IMR-90 (cell line): ENCODE results near the gene RGL4. TPM values are rescaled to one million over a fixed set of nuclear protein-coding genes. Genes with fewer than 3 reads are reported as not detected.

Source experiments
- ATAC-seq: fragments of 200-7000 bp; cut with Tn5 transposase; 2 replicates; pipeline ENCODE4 v1.9.1; 2020; ENCODE audit warnings: low read depth, mild to moderate bottlenecking, moderate library complexity
- BruUV-seq: library from RNA; stranded (reverse); fragments of 400-500 nt; replicated peaks from 2 replicates; lab custom pipeline; 2021; lab: Mats Ljungman, UMichigan
- CTCF ChIA-PET: fragments of 300-600 bp; formaldehyde crosslinking; extraction: SDS; loops from one replicate; lab custom pipeline; 2021; ENCODE audit warnings: antibody characterized with exemption; lab: Yijun Ruan, JAX
- POLR2A ChIA-PET: fragments of 300-600 bp; sonication (Branson Sonifier 250); formaldehyde crosslinking; loops from one replicate; lab custom pipeline; 2022; ENCODE audit warnings: antibody characterized with exemption; ENCODE audit not compliant: unreplicated experiment; lab: Charles Lee
- DNase-seq: peaks from one replicate; pipeline ENCODE4 v3.0.0; 2013
- H2AFZ ChIP-seq: replicated peaks from 2 replicates; pipeline ENCODE3; 2013; ENCODE audit warnings: low read length, mild to moderate bottlenecking; ENCODE audit not compliant: poor library complexity
- H2AK5ac ChIP-seq: 2 replicates; pipeline ENCODE4 v1.6.1; 2013; ENCODE audit warnings: low read depth, low read length, inconsistent platforms
- H2AK9ac ChIP-seq: replicated peaks from 2 replicates; pipeline ENCODE3; 2013; ENCODE audit warnings: mild to moderate bottlenecking, low read depth, low read length, moderate library complexity; ENCODE audit not compliant: poor library complexity
- H2BK120ac ChIP-seq: 2 replicates; pipeline ENCODE4 v1.6.1; 2013; ENCODE audit warnings: low read depth, low read length, inconsistent platforms
- H2BK15ac ChIP-seq: 3 replicates; pipeline ENCODE4 v1.6.1; 2013; ENCODE audit warnings: low read depth, low read length, inconsistent platforms
- H2BK20ac ChIP-seq: 2 replicates; pipeline ENCODE4 v1.6.1; 2013; ENCODE audit warnings: low read depth, mild to moderate bottlenecking, inconsistent platforms, low read length, moderate library complexity
- H2BK5ac ChIP-seq: 2 replicates; pipeline ENCODE4 v1.6.1; 2013; ENCODE audit warnings: mild to moderate bottlenecking, low read depth, low read length, inconsistent platforms; ENCODE audit not compliant: poor library complexity, severe bottlenecking
- H3K14ac ChIP-seq: replicated peaks from 2 replicates; pipeline ENCODE4 v1.6.1; 2013; ENCODE audit warnings: low read depth, low read length, inconsistent platforms
- H3K18ac ChIP-seq: 2 replicates; pipeline ENCODE4 v1.6.1; 2013; ENCODE audit warnings: low read depth, low read length, control low read depth
- H3K23ac ChIP-seq: 2 replicates; pipeline ENCODE4 v1.6.1; 2013; ENCODE audit warnings: low read depth, low read length, inconsistent platforms
- H3K27ac ChIP-seq: 2 replicates; pipeline ENCODE4 v1.5.1; 2013; ENCODE audit warnings: mild to moderate bottlenecking, control low read depth, low read length; ENCODE audit not compliant: insufficient read depth
- H3K27me3 ChIP-seq: 2 replicates; pipeline ENCODE4 v1.6.1; 2013; ENCODE audit warnings: low read length; ENCODE audit not compliant: control insufficient read depth, insufficient read depth
- H3K36me3 ChIP-seq: 2 replicates; pipeline ENCODE4 v1.6.1; 2013; ENCODE audit warnings: low read length, mixed read lengths; ENCODE audit not compliant: control insufficient read depth, insufficient read depth
- H3K4ac ChIP-seq: 2 replicates; pipeline ENCODE4 v1.6.1; 2013; ENCODE audit warnings: low read depth, low read length, inconsistent platforms
- H3K4me1 ChIP-seq: 2 replicates; pipeline ENCODE4 v1.6.1; 2013; ENCODE audit warnings: low read length, mixed read lengths; ENCODE audit not compliant: control insufficient read depth, insufficient read depth
- H3K4me2 ChIP-seq: 2 replicates; pipeline ENCODE4 v1.6.1; 2013; ENCODE audit warnings: low read depth, mild to moderate bottlenecking, control low read depth, low read length, moderate library complexity
- H3K4me3 ChIP-seq: 2 replicates; pipeline ENCODE4 v1.5.1; 2013; ENCODE audit warnings: low read depth, mild to moderate bottlenecking, control low read depth, low read length, moderate library complexity; ENCODE audit not compliant: insufficient read depth
- H3K56ac ChIP-seq: 2 replicates; pipeline ENCODE4 v1.6.1; 2013; ENCODE audit warnings: low read length, inconsistent platforms; ENCODE audit not compliant: insufficient read depth; ENCODE audit errors: extremely low read depth
- H3K79me1 ChIP-seq, 2 experiments: 2 replicates each; pipeline ENCODE4 v1.6.1; 2013; ENCODE audit warnings: low read length in 2 of 2, inconsistent platforms in 1 of 2, low read depth in 1 of 2
- H3K9ac ChIP-seq: 2 replicates; pipeline ENCODE4 v1.6.1; 2013; ENCODE audit warnings: low read depth, low read length, control low read depth
- H3K9me1 ChIP-seq: 2 replicates; pipeline ENCODE4 v1.6.1; 2013; ENCODE audit warnings: low read length, inconsistent platforms; ENCODE audit not compliant: insufficient read depth
- H3K9me3 ChIP-seq: 2 replicates; pipeline ENCODE4 v1.6.1; 2013; ENCODE audit warnings: low read length; ENCODE audit not compliant: control insufficient read depth, insufficient read depth
- H4K20me1 ChIP-seq: 2 replicates; pipeline ENCODE4 v1.6.1; 2013; ENCODE audit warnings: low read length, inconsistent platforms; ENCODE audit not compliant: insufficient read depth
- H4K5ac ChIP-seq: 2 replicates; pipeline ENCODE4 v1.6.1; 2013; ENCODE audit warnings: mild to moderate bottlenecking, low read depth, low read length, control low read depth
- H4K8ac ChIP-seq, 2 experiments: 2 replicates each; pipeline ENCODE4 v1.6.1; 2013; ENCODE audit warnings: low read depth in 2 of 2, low read length in 2 of 2, control low read depth in 1 of 2, inconsistent platforms in 1 of 2
- H4K91ac ChIP-seq: 2 replicates; pipeline ENCODE4 v1.6.1; 2013; ENCODE audit warnings: low read depth, low read length, inconsistent platforms; ENCODE audit not compliant: insufficient read depth
- BHLHE40 ChIP-seq: fragments of 150-350 bp; IDR thresholded peaks from 2 replicates; pipeline ENCODE4 v1.6.1; 2016; ENCODE audit warnings: mild to moderate bottlenecking, low read depth, low read length
- CEBPB ChIP-seq: IDR thresholded peaks from 2 replicates; pipeline ENCODE4 v1.6.1; 2012; ENCODE audit warnings: low read depth, low read length, improper control_type of control experiment
- CHD1 ChIP-seq: IDR thresholded peaks from 2 replicates; pipeline ENCODE4 v1.6.1; 2012; ENCODE audit warnings: low read depth, low read length, improper control_type of control experiment
- FOS ChIP-seq: fragments of 150-350 bp; IDR thresholded peaks from 2 replicates; pipeline ENCODE4 v1.6.1; 2016; ENCODE audit warnings: low read depth, low read length
- MAFK ChIP-seq: IDR thresholded peaks from 2 replicates; pipeline ENCODE4 v1.6.1; 2012; ENCODE audit warnings: low read depth, low read length, improper control_type of control experiment
- MAZ ChIP-seq: IDR thresholded peaks from 2 replicates; pipeline ENCODE4 v1.6.1; 2012; ENCODE audit warnings: low read depth, mild to moderate bottlenecking, low read length, improper control_type of control experiment, moderate library complexity, borderline replicate concordance
- MXI1 ChIP-seq: IDR thresholded peaks from 2 replicates; pipeline ENCODE4 v1.6.1; 2012; ENCODE audit warnings: low read depth, mild to moderate bottlenecking, low read length, moderate library complexity, borderline replicate concordance
- NFE2L2 ChIP-seq: fragments of 150-350 bp; IDR thresholded peaks from 2 replicates; pipeline ENCODE4 v1.6.1; 2016; ENCODE audit warnings: low read depth, mild to moderate bottlenecking, low read length
- POLR2A ChIP-seq: IDR thresholded peaks from 2 replicates; pipeline ENCODE4 v1.6.1; 2012; ENCODE audit warnings: mild to moderate bottlenecking, low read depth, low read length
- RCOR1 ChIP-seq: IDR thresholded peaks from 2 replicates; pipeline ENCODE4 v1.6.1; 2012; ENCODE audit warnings: mild to moderate bottlenecking, low read length, improper control_type of control experiment; ENCODE audit not compliant: insufficient replicate concordance
- RFX5 ChIP-seq: IDR thresholded peaks from 2 replicates; pipeline ENCODE4 v1.8.0; 2012; ENCODE audit warnings: low read depth, mild to moderate bottlenecking, low read length, moderate library complexity
- SMC3 ChIP-seq: fragments of 150-350 bp; IDR thresholded peaks from 2 replicates; pipeline ENCODE4 v1.6.1; 2016; ENCODE audit warnings: low read depth, mild to moderate bottlenecking, antibody characterized with exemption, low read length, moderate library complexity
- WGBS, 2 experiments: methylation state at CpG; one replicate each; pipeline versions ENCODE4 v1.1.5 to v1.1.7; 2013; ENCODE audit warnings: missing lambda C conversion rate in 2 of 2; ENCODE audit not compliant: insufficient read length in 1 of 2; ENCODE audit errors: extremely low coverage in 2 of 2; 5-methylcytosine and 5-hydroxymethylcytosine counted together
- dilution Hi-C: fragments of 300-500 bp; cut with HindIII; formaldehyde crosslinking; loops from one replicate; pipeline ENCODE4 v1.14.3; 2018; ENCODE audit warnings: low sequenced_read_pairs; ENCODE audit not compliant: unreplicated experiment
- in situ Hi-C: fragments of 300-500 bp; cut with MboI; formaldehyde crosslinking; loops from 3 replicates; pipeline ENCODE4 v1.14.3; 2019; ENCODE audit warnings: low sequenced_read_pairs, inconsistent platforms, mixed read lengths
- intact Hi-C: fragments of 100-400 bp; cut with micrococcal nuclease; formaldehyde crosslinking; loops from 2 replicates; pipeline ENCODE4 v1.10.0; 2022
- polyA plus RNA-seq, 3 experiments: library from polyadenylated mRNA; depleted of rRNA; stranded (reverse); fragments of >200 nt; gene quantifications; 2 replicates each; pipeline ENCODE4 v1.2.3, GENCODE V29; 2012; ENCODE audit warnings: low replicate concordance in 1 of 3
- total RNA-seq: library from RNA; depleted of rRNA; stranded (reverse); fragments of >200 nt; gene quantifications from 2 replicates; pipeline ENCODE4 v1.2.3, GENCODE V29; 2012
- TF ChIP-seq, protein P1 (sequence below): conservative IDR thresholded peaks from 2 replicates; pipeline ENCODE4 v1.5.1; 2012; ENCODE audit warnings: mild to moderate bottlenecking, low read depth, low read length, improper control_type of control experiment
- TF ChIP-seq, protein P2 (sequence below): fragments of 150-350 bp; IDR thresholded peaks from 2 replicates; pipeline ENCODE4 v1.6.1; 2016; ENCODE audit warnings: low read depth, mild to moderate bottlenecking, low read length, moderate library complexity, borderline replicate concordance
- TF ChIP-seq, protein P3 (sequence below): fragments of 150-350 bp; IDR thresholded peaks from 2 replicates; pipeline ENCODE4 v1.6.1; 2017; ENCODE audit warnings: mild to moderate bottlenecking, antibody characterized with exemption, low read length, low read depth

The RGL4 gene
- total and polyA plus RNA-seq, 2 of the 4 experiments (the other 2 are of a cell fraction) = not detected

DNA sequence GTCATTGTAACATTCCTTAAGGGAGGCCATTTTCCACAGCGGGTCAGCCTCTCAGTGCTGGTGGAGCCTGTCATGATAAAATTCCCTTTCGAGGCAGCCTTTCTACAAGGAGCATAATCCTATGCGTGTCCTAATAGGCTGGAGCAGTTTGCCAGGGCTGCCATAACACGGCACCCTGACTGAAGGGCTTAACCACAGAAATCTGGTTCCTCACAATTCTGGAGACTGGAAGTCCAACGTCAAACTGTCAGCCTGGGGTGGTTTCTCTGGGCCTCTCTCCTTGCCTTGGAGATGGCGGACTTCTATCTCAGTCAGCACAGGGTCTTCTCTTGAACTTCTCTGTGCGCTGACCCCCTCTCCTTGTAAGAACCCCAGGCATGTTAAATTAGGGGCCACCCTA is 1.4 kb upstream of the RGL4 start:
- Histone ChIP-seq H3K9me1 (peaks cover 22% of the 10 kb centered on the region), H3K56ac (no peak overlapping the region), H3K9me3 (no peaks in the 10 kb centered on the region), H3K18ac (no peak overlapping the region), H4K8ac (no peak overlapping the region), H2AK5ac (no peak overlapping the region), H3K14ac (no peak overlapping the region), H2BK15ac (no peak overlapping the region), H3K23ac (no peak overlapping the region), H2BK20ac (no peak overlapping the region), H3K4me2 (no peak overlapping the region), H2AK9ac (no peak overlapping the region), H3K4ac (no peak overlapping the region), H3K36me3 (peaks cover 21% of the 10 kb centered on the region; the same call in 1 of the 2 replicates), H3K27ac (no peak overlapping the region), H2AFZ (no peak overlapping the region), H4K5ac (no peak overlapping the region), H4K91ac (no peak overlapping the region), H3K9ac (no peak overlapping the region), H2BK120ac (no peak overlapping the region), H3K79me1 (peaks cover 0 to 5% of the 10 kb centered on the region in 2 experiments; a peak in 1 of 4 replicates), H3K4me3 (no peak overlapping the region), H2BK5ac (no peak overlapping the region), H4K20me1 (peaks cover 10% of the 10 kb centered on the region; the same call in 1 of the 2 replicates), H3K4me1 (no peaks in the 10 kb centered on the region), H3K27me3 (no peaks in the 10 kb centered on the region)
- intact Hi-C loops (no loop called here), dilution Hi-C loops (no loop called here), in situ Hi-C loops (no loop called here)
- DNase-seq (no peak), ATAC-seq (no peak)
- ChIA-PET POLR2A (no interaction called here), CTCF (no interaction called here)
- TF ChIP-seq RCOR1 = no peak
- TF ChIP-seq POLR2A = no peak
- TF ChIP-seq NFE2L2 = no peak
- TF ChIP-seq MXI1 = no peak
- no peak for TF ChIP-seq MAZ
- TF ChIP-seq, protein P1, sequence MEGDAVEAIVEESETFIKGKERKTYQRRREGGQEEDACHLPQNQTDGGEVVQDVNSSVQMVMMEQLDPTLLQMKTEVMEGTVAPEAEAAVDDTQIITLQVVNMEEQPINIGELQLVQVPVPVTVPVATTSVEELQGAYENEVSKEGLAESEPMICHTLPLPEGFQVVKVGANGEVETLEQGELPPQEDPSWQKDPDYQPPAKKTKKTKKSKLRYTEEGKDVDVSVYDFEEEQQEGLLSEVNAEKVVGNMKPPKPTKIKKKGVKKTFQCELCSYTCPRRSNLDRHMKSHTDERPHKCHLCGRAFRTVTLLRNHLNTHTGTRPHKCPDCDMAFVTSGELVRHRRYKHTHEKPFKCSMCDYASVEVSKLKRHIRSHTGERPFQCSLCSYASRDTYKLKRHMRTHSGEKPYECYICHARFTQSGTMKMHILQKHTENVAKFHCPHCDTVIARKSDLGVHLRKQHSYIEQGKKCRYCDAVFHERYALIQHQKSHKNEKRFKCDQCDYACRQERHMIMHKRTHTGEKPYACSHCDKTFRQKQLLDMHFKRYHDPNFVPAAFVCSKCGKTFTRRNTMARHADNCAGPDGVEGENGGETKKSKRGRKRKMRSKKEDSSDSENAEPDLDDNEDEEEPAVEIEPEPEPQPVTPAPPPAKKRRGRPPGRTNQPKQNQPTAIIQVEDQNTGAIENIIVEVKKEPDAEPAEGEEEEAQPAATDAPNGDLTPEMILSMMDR = no peak
- TF ChIP-seq, protein P2, sequence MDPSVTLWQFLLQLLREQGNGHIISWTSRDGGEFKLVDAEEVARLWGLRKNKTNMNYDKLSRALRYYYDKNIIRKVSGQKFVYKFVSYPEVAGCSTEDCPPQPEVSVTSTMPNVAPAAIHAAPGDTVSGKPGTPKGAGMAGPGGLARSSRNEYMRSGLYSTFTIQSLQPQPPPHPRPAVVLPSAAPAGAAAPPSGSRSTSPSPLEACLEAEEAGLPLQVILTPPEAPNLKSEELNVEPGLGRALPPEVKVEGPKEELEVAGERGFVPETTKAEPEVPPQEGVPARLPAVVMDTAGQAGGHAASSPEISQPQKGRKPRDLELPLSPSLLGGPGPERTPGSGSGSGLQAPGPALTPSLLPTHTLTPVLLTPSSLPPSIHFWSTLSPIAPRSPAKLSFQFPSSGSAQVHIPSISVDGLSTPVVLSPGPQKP = no peak
- TF ChIP-seq SMC3 = no peak
- TF ChIP-seq RFX5 = no peak
- no peak for TF ChIP-seq CHD1
- TF ChIP-seq FOS = no peak
- no peak for TF ChIP-seq BHLHE40
- no peak for TF ChIP-seq MAFK
- no peak for TF ChIP-seq CEBPB
- TF ChIP-seq, protein P3, sequence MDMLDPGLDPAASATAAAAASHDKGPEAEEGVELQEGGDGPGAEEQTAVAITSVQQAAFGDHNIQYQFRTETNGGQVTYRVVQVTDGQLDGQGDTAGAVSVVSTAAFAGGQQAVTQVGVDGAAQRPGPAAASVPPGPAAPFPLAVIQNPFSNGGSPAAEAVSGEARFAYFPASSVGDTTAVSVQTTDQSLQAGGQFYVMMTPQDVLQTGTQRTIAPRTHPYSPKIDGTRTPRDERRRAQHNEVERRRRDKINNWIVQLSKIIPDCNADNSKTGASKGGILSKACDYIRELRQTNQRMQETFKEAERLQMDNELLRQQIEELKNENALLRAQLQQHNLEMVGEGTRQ = no peak
- BruUV-seq = no TSS peak
- 80% methylated on average over 1 of the region's 7 CpGs; no CpG with 5 or more reads in 1 of the 2 experiments for WGBS, 2 experiments
